Astrocyte of the spinal cord (primary cell): ENCODE results near the gene ZNF564.

Experiments used
- DNase-seq: peaks from one replicate; pipeline ENCODE4 v3.0.0; 2011; ENCODE audit warnings: low read depth, low spot score
- H3K4me3 ChIP-seq: 2 replicates; pipeline ENCODE4 v1.5.1; 2011; ENCODE audit warnings: low read depth, mild to moderate bottlenecking, low read length, moderate library complexity
- CTCF ChIP-seq: IDR thresholded peaks from 2 replicates; pipeline ENCODE4 v1.5.1; 2012; ENCODE audit warnings: low read depth, mild to moderate bottlenecking, low read length, inconsistent platforms
- in situ Hi-C: cut with HindIII; loops from 2 replicates; pipeline ENCODE4 v1.10.0; 2017; ENCODE audit warnings: low sequenced_read_pairs

Gene ZNF564

DNA sequence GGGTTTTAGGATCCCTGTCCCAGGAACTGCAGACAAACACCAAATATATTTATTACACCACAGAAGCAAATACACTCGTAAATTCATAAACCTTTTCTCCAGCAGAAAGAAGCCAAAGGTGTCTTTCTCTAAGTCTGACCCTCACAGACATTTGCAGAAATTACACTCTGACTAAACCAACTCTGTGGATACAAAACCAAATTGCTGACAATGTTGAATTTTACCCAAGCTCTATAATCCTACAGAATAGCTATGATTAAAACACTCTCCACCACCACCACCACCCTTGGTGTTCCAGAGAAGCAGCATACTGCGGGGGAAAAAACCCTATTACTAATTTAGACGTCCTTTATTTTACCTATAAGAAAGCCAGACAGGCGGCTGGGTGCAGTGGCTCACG is 5.2 kb downstream of the ZNF564 start:
- in situ Hi-C loops: no loop called here
- DNase-seq: no peak
- no peak for TF ChIP-seq CTCF
- no peak overlapping the region for H3K4me3 ChIP-seq

DNA sequence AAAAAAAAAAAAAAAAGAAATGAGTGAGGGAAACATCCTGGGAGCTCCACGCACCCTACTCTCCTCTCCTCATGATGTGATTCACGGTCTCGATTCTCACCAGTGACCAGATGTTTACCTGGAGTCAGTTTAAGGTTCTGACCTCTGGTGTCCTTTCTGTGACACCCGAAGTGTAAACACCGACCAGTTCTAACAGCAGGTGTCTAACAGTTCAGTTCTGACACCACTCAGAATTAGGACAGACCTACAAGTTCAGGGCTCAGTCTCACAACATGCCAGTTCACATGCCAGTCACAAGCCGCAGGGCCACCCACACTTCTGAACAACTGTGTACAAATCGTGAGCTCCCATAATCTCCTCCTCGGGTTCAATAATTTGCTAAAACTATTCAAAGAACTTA is 6.0 kb downstream of the ZNF564 start:
- no peak overlapping the region for H3K4me3 ChIP-seq
- in situ Hi-C loops: no loop called here
- no peak for DNase-seq
- TF ChIP-seq CTCF: no peak

- TF ChIP-seq CTCF: no peak
- in situ Hi-C loops: no loop called here
- H3K4me3 ChIP-seq: no peak overlapping the region
- DNase-seq: peak; percentile 40
Measured at GRCh38 chr19:12544401-12544876, 6.8 kb downstream of the ZNF564 start.

DNA sequence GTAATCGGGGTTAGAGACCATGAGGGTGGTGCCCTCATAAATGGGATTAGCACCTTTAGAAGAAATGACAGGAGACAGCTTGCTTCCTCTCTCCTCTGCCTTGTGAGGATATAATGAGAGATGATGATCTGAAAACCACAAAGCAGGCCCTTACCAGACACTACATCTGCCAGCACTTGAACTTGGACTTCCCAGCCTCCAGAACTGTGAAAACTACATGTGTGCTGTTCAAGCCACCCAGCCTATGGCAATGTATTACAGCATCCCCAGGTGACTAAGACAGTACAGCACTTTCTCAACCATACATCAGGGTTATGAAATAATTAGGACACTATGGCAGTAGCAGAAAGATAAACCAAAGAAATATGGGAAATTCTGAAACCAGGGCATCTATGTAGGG is 7.4 kb downstream of the ZNF564 start:
- DNase-seq: no peak
- TF ChIP-seq CTCF: no peak
- no peak overlapping the region for H3K4me3 ChIP-seq
- in situ Hi-C loops: no loop called here

GRCh38 chr19:12527034-12527836 is 24.0 kb downstream of the ZNF564 start:
- peak; percentile 46 for DNase-seq

DNA sequence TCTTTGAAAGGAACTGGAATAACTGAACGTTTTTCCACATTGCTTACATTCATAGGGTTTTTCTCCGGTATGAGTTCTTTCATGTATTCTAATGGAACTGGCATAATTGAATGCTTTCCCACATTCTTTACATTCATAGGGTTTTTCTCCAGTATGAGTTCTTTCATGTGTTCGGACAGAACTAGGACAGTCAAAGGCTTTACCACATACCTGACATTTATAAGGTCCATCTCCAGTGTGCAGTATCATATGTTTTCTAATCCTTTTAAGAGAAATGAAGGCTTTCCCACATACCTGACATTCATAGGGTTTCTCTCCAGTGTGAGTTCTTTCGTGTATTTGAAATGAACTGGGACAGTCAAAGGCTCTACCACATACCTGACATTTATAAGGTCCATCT is 24.7 kb downstream of the ZNF564 start:
- DNase-seq: no peak
- H3K4me3 ChIP-seq: no peak overlapping the region
- in situ Hi-C loops: no loop called here
- no peak for TF ChIP-seq CTCF

More at GRCh38 chr19:12527034-12527836, 24.0 kb downstream of the ZNF564 start:
- in situ Hi-C loops: no loop called here
- TF ChIP-seq CTCF: no peak
- no peak overlapping the region for H3K4me3 ChIP-seq
